Dermis microvascular lymphatic vessel endothelial cell (primary cell): ENCODE measurements around the gene TMPRSS2. TPM values are rescaled to one million over a fixed set of nuclear protein-coding genes. Genes with fewer than 3 reads are reported as not detected.

Experiments used
- DNase-seq, 2 donors: peaks; one replicate each; pipeline versions ENCODE4 v3.0.0 to v3.0.0-alpha.2; 2010; ENCODE audit warnings: low read depth in 2 of 2
- total RNA-seq: library from RNA; depleted of rRNA; stranded (reverse); fragments of >200 nt; gene quantifications from 2 replicates; pipeline ENCODE4 v1.2.1, GENCODE V29; 2014

The TMPRSS2 gene
- total RNA-seq, 1 donor from 2014 or later, result not detected

DNA sequence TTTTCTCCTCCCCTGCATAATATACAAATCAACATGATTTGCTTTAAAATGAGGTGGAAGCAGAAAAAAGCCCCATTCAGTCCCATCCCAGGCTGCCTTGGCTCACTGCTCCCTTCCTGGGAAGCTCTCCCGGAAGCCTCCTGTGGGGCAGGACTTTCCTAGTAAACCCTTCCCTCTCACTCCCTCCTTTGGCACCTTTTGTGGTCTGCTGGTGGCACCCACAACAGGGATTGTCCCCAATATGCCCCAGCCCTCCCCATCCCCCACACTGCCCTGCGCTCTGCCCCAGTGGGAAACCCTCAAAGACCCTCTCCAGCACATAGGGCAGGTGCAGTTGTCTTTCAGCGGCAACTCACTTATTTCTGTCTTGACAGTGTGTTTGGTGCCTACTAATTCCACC lies 1.8 kb upstream of the TMPRSS2 start:
- DNase-seq, result no peak

GRCh38 chr21:41509145-41509496 lies 1.2 kb upstream of the TMPRSS2 start:
- no peak for DNase-seq

- DNase-seq, result no peak
Measured at GRCh38 chr21:41508415-41509144, 622 bp upstream of the TMPRSS2 start.

- DNase-seq, result no peak
Measured at GRCh38 chr21:41506611-41507520, 1.1 kb downstream of the TMPRSS2 start.

- DNase-seq, result no peak
Measured at GRCh38 chr21:41506005-41506594, 1.9 kb downstream of the TMPRSS2 start.

DNA sequence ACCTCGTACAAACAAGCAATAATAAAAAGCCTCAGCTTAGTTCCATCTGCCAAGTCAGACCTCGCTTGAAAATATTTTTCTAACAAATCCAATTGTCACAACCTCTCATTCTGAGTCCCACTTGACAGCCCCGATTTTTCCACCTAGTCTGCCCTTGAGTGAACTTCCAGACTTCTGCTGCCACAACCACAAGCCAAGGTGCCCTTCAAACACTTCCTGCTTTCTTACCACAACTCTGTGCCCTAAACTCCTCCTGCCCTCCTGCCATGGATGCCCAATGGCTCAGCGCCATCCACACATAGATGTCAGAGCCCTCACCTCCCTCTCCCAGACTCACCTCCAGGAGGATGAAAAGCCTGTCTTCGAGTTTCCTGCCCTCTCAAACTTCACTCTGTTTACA lies 3.9 kb downstream of the TMPRSS2 start:
- no peak for DNase-seq

DNA sequence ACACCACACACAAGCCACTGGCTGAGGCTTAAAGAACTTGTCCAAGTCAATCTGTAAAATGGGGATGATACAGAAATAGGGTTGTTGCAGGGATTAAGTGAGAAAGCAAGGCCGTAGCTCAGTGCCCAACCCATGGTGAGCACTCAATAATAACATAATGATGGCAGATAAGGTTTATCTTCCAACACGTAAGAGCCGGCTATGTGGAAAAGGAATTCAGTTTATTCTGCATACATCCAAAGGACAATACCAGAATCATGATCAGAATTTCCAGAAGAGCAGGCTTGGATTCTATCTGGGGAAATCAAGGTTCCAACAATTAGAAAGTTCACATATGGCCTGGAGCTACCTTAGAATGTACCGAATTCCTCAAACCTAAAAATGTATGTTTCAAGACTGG lies 4.6 kb downstream of the TMPRSS2 start:
- no peak for DNase-seq

GRCh38 chr21:41501919-41502318 lies 6.0 kb downstream of the TMPRSS2 start:
- DNase-seq, result no peak

GRCh38 chr21:41500931-41501381 lies 7.0 kb downstream of the TMPRSS2 start:
- DNase-seq, result no peak

DNA sequence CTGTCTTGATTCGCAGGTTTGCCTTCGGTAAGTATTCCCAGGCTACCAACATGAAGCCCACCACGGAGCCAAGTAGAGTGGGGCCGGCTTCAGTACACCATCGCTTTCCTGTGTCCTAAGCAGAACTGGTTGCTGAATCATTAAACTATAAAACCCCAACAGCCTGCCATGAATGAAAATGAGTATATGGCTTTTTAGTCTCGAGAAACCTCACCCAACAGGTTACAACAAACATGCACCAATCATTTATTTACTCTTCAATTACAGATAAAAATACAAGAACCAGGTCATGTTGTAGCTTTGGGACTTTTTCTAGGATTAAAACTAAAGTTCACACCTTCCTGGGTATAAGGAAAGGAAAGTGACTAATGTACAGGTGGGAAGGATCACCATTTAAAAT lies 7.6 kb downstream of the TMPRSS2 start:
- no peak for DNase-seq

- DNase-seq, result no peak
Measured at GRCh38 chr21:41499920-41500319, 8.0 kb downstream of the TMPRSS2 start.

- DNase-seq, result no peak
Measured at GRCh38 chr21:41497788-41498187, 10.2 kb downstream of the TMPRSS2 start.

DNA sequence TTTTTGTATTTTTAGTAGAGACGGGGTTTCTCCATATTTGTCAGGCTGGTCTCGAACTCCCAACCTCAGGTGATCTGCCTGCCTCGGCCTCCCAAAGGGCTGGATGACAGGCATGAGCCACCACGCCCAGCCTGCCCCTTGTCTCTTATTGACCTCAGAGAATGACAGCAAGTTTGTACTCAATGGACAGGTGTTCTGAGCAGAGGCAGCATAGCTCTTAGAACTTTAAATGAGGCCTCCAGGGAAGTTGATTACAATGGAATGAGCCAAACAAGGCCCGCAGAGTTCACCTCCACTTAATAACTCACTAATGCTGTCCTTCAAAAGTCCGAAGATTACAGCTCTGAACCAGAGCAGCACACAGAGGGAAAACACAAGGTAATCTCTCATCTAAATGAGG lies 10.9 kb downstream of the TMPRSS2 start:
- DNase-seq, result no peak

DNA sequence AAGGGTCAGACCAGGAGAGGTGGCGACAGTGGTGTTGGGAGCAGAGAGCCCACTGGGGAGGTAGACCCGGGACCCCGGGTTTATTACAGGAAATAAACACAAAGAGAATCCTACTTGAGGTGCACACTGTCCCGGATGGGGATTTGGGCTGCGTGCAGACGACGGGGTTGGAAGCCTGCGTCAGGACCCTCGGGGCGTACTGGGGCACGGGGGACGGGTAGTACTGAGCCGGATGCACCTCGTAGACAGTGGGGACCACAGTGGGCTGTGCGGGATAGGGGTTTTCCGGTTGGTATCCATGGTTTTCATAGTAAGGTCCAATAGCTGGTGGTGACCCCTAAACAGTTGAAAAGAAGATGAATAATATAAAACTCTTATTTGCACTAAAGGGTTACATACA lies 13.7 kb downstream of the TMPRSS2 start:
- no peak for DNase-seq

DNA sequence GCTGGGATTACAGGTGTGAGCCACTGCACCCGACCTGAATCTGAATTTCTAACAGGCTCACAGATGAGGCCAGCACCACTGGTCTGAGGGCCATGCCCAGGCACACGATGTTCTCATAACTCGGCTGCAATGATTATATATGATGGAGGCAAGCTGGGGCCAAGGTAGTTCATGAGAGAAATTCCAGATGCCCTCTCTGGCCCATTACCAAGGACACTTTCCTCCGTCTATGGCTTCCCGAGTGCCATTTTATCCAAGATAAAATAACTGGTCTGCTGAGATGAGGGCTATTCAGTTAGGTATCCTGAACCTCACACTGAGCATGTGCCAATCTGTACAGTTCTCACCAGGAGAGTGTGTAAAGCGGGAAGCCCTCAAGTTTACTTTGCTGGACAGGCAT lies 16.5 kb downstream of the TMPRSS2 start:
- DNase-seq, result no peak

DNA sequence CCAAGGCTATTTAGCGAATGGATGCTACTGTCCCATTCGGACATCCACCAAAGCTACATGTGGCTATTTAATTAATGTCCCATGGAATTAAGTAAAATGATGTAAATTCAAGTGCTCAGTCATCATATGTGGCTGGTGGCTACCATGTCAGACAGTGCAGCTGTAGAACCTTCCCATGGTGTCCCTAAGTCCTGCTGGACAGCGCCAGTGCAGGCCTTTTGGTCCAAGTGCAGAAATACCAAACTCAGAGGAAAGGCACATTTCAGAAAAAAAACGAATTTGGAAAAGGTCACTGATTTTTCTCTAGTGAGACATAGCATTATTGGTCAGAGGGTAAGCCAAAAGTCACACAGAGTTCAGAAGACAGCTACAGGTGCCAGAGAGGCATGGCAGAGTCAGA lies 17.6 kb downstream of the TMPRSS2 start:
- DNase-seq, result no peak

GRCh38 chr21:41489329-41489728 lies 18.6 kb downstream of the TMPRSS2 start:
- DNase-seq, result no peak

DNA sequence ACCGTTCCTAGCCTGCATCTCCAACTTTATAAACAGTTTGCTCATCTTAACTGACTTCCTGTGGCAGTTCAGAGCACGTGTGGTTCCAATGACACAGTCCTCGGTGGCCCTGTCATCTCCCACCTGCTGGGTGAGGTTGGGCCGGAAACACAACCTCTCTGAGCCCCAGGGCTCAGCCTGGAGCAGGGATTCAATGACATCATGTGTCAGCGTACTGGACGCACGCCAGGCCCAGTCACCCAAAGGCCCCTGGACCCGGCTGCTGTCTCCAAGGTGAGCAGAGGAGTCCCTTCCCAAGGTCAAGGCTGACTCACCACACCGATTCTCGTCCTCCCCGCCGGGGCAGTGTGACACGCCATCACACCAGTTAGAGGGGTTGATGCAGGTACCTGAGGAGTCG lies 19.9 kb downstream of the TMPRSS2 start:
- no peak for DNase-seq

GRCh38 chr21:41487082-41487481 lies 20.9 kb downstream of the TMPRSS2 start:
- DNase-seq, result no peak

DNA sequence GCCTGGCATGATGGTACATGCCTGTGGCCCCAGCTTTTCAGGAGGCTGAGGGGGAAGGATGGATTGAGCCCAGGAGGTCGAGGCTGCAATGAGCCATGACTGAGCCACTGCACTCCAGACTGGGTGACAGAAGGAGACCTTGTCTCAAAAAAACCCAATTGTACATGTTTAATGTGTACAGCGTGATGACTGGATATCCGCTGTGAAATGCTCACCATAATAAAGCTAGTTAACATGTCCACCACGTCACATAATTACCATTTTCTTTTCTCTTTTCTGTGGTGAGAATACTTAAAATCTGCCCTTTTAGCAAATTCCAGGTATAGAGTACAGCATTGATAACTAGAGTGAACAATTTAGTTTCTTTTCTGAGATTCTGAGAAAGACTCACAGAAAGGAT lies 24.0 kb downstream of the TMPRSS2 start:
- no peak for DNase-seq

GRCh38 chr21:41483415-41483814 lies 24.5 kb downstream of the TMPRSS2 start:
- no peak for DNase-seq

- no peak for DNase-seq
Measured at GRCh38 chr21:41482980-41483379, 25.0 kb downstream of the TMPRSS2 start.

DNA sequence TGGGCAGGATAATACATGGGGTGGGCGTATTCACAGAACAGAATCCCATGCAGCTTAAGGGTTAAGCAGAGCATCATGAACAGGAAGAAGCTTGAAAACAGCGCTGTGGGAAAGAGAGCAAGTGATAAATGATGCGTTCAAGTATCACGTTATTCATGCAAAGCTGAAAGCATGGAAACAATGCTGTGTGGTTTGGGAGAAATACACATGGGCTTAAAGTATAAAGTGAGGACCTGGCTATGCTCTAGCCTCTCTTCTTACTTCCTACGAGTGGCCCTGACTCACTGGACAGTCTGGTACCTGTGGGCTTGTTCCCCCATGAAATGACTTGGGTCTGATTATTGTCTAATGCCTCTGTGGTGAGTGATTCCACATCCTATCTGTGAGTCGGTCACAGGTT lies 25.7 kb downstream of the TMPRSS2 start:
- DNase-seq, result no peak
